ENCODE data around the gene PTPRS.
"Not testable (repeated sequence)": the region's sequence is repeated elsewhere in the genome, so short reads cannot be mapped to it uniquely, and the experiment has no call there.

The PTPRS gene

GRCh38 chr19:5331790-5332189 lies 8.8 kb downstream of the PTPRS start:
- DNase-seq: no peak

- no peak for DNase-seq
These were observed 10.3 kb downstream of the PTPRS start for GRCh38 chr19:5330307-5330720.

- DNase-seq: no peak
These were observed 11.5 kb downstream of the PTPRS start for GRCh38 chr19:5329141-5329540.

- DNase-seq: not testable (repeated sequence)
These were observed 12.2 kb downstream of the PTPRS start for GRCh38 chr19:5328407-5328806.

- no peak for DNase-seq
These were observed 13.5 kb downstream of the PTPRS start for GRCh38 chr19:5326986-5327623.

GRCh38 chr19:5326545-5326944 lies 14.1 kb downstream of the PTPRS start:
- no peak for DNase-seq

- DNase-seq: no peak
These were observed 15.7 kb downstream of the PTPRS start for GRCh38 chr19:5324947-5325346.

- no peak for DNase-seq
These were observed 17.2 kb downstream of the PTPRS start for GRCh38 chr19:5323475-5323811.

GRCh38 chr19:5321851-5322681 lies 18.5 kb downstream of the PTPRS start:
- no peak for DNase-seq

GRCh38 chr19:5321066-5321642 lies 19.5 kb downstream of the PTPRS start:
- no peak for DNase-seq

GRCh38 chr19:5319516-5319915 lies 21.1 kb downstream of the PTPRS start:
- no peak for DNase-seq

GRCh38 chr19:5318306-5318705 lies 22.3 kb downstream of the PTPRS start:
- no peak for DNase-seq

GRCh38 chr19:5317321-5317720 lies 23.3 kb downstream of the PTPRS start:
- DNase-seq: no peak

- no peak for DNase-seq
These were observed 24.5 kb downstream of the PTPRS start for GRCh38 chr19:5316138-5316537.

- DNase-seq: no peak
These were observed 25.7 kb downstream of the PTPRS start for GRCh38 chr19:5314907-5315298.

GRCh38 chr19:5314012-5314906 lies 26.4 kb downstream of the PTPRS start:
- DNase-seq: no peak

GRCh38 chr19:5313307-5313706 lies 27.3 kb downstream of the PTPRS start:
- DNase-seq: no peak

- no peak for DNase-seq
These were observed 28.6 kb downstream of the PTPRS start for GRCh38 chr19:5312058-5312457.

GRCh38 chr19:5309438-5310204 lies 31.0 kb downstream of the PTPRS start:
- DNase-seq: no peak

GRCh38 chr19:5308451-5309437 lies 31.9 kb downstream of the PTPRS start:
- DNase-seq: no peak

GRCh38 chr19:5307655-5308054 lies 33.0 kb downstream of the PTPRS start:
- DNase-seq: no peak
